HepG2 (cell line): ENCODE measurements around the gene SLC25A22. TPM values are rescaled to one million over a fixed set of nuclear protein-coding genes. Genes with fewer than 3 reads are reported as not detected.

ENCODE experiments used
- AHR ChIP-seq: IDR thresholded peaks from 2 replicates; pipeline ENCODE4 v1.6.1; 2018; ENCODE audit warnings: missing genetic modification reagents, missing compliant biosample characterization
- ARHGAP35 ChIP-seq: sonication (generic); formaldehyde crosslinking; IDR thresholded peaks from 2 replicates; pipeline ENCODE4 v1.9.0; 2022; ENCODE audit warnings: mild to moderate bottlenecking, inconsistent platforms, moderate library complexity, missing genetic modification reagents, borderline replicate concordance
- BHLHE40 ChIP-seq: IDR thresholded peaks from 2 replicates; pipeline ENCODE4 v1.6.1; 2011; ENCODE audit warnings: low read length, improper control_type of control experiment
- CBX2 ChIP-seq, 2 experiments: fragments of 200-600 bp in 1 of 2; sonication (generic); formaldehyde crosslinking in 1 of 2; IDR thresholded peaks; 2 replicates each; pipeline versions ENCODE4 v1.7.0 to v1.8.1; 2018 to 2022; ENCODE audit warnings: low read depth in 2 of 2, low read length in 1 of 2, mild to moderate bottlenecking in 1 of 2, missing genetic modification reagents in 1 of 2
- DDIT3 ChIP-seq: sonication (generic); formaldehyde crosslinking; IDR thresholded peaks from 2 replicates; pipeline ENCODE4 v1.4.0; 2020; ENCODE audit warnings: mild to moderate bottlenecking, missing genetic modification reagents
- FOXK1 ChIP-seq: sonication (generic); formaldehyde crosslinking; IDR thresholded peaks from 2 replicates; pipeline ENCODE4 v1.4.0; 2020; ENCODE audit warnings: low read depth, missing genetic modification reagents, borderline replicate concordance
- HBP1 ChIP-seq: IDR thresholded peaks from 2 replicates; pipeline ENCODE4 v1.6.1; 2016; ENCODE audit warnings: low read depth, control low read depth
- HNF4A ChIP-seq: sonication (generic); formaldehyde crosslinking; IDR thresholded peaks from 2 replicates; pipeline ENCODE4 v1.4.0; 2020; ENCODE audit warnings: missing genetic modification reagents
- HNRNPUL1 ChIP-seq: fragments of 200-400 bp; formaldehyde crosslinking; IDR thresholded peaks from 2 replicates; pipeline ENCODE4 v1.6.1; 2017; ENCODE audit warnings: low read depth, mild to moderate bottlenecking, low read length, moderate library complexity
- IKZF1 ChIP-seq: fragments of 450-650 bp; IDR thresholded peaks from 2 replicates; pipeline ENCODE4 v1.7.1; 2016
- KLF6 ChIP-seq: IDR thresholded peaks from 2 replicates; pipeline ENCODE4 v1.8.0; 2016; ENCODE audit warnings: missing biosample characterization, missing genetic modification reagents
- NR2C2 ChIP-seq: sonication (generic); formaldehyde crosslinking; IDR thresholded peaks from 2 replicates; pipeline ENCODE4 v1.4.0; 2020; ENCODE audit warnings: missing genetic modification reagents, mild to moderate bottlenecking, moderate library complexity, borderline replicate concordance
- POLR2AphosphoS2 ChIP-seq: IDR thresholded peaks from 2 replicates; pipeline ENCODE4 v1.6.1; 2011; ENCODE audit warnings: low read depth, low read length, improper control_type of control experiment
- RAD21 ChIP-seq: fragments of 450-650 bp; formaldehyde crosslinking; IDR thresholded peaks from 2 replicates; pipeline ENCODE4 v1.5.0; 2020; ENCODE audit warnings: mild to moderate bottlenecking
- RORA ChIP-seq: sonication (generic); formaldehyde crosslinking; IDR thresholded peaks from 2 replicates; pipeline ENCODE4 v1.5.0; 2020; ENCODE audit warnings: mild to moderate bottlenecking, missing genetic modification reagents, moderate library complexity
- SOX13 ChIP-seq, 3 experiments: fragments of 450-650 bp in 1 of 3; sonication (generic) in 1 of 3; formaldehyde crosslinking in 1 of 3; IDR thresholded peaks in 2 of 3; conservative IDR thresholded peaks in 1 of 3; 2 replicates each; pipeline versions ENCODE4 v1.5.0 to v1.6.1; 2016 to 2020; ENCODE audit warnings: antibody characterized with exemption in 1 of 3, mild to moderate bottlenecking in 1 of 3, missing compliant biosample characterization in 1 of 3, missing genetic modification reagents in 1 of 3, moderate library complexity in 1 of 3
- YY1 ChIP-seq: IDR thresholded peaks from 2 replicates; pipeline ENCODE4 v1.6.1; 2011; ENCODE audit warnings: low read length, low read depth, moderate library complexity, mild to moderate bottlenecking; ENCODE audit not compliant: insufficient read depth, insufficient replicate concordance
- ZNF292 ChIP-seq: sonication (generic); formaldehyde crosslinking; IDR thresholded peaks from 2 replicates; pipeline ENCODE4 v1.8.1; 2022; ENCODE audit warnings: mild to moderate bottlenecking, low read depth, missing genetic modification reagents, borderline replicate concordance
- ZNF501 ChIP-seq: sonication (generic); formaldehyde crosslinking; IDR thresholded peaks from 2 replicates; pipeline ENCODE4 v1.5.1; 2020; ENCODE audit warnings: mild to moderate bottlenecking, moderate library complexity, missing genetic modification reagents
- ZNF674 ChIP-seq: sonication (generic); formaldehyde crosslinking; IDR thresholded peaks from 2 replicates; pipeline ENCODE4 v1.5.0; 2020; ENCODE audit warnings: low read depth, mild to moderate bottlenecking, missing genetic modification reagents
- ZNF775 ChIP-seq: sonication (generic); formaldehyde crosslinking; IDR thresholded peaks from 2 replicates; pipeline ENCODE4 v1.4.0; 2020; ENCODE audit warnings: missing genetic modification reagents, mild to moderate bottlenecking, moderate library complexity, borderline replicate concordance
- ZNF784 ChIP-seq: sonication (generic); formaldehyde crosslinking; IDR thresholded peaks from 2 replicates; pipeline ENCODE4 v1.5.1; 2020; ENCODE audit warnings: missing genetic modification reagents, mild to moderate bottlenecking, borderline replicate concordance
- ZSCAN25 ChIP-seq: sonication (generic); formaldehyde crosslinking; IDR thresholded peaks from 2 replicates; pipeline ENCODE4 v1.8.0; 2022; ENCODE audit warnings: mild to moderate bottlenecking, missing genetic modification reagents
- ZXDC ChIP-seq: sonication (generic); formaldehyde crosslinking; IDR thresholded peaks from 2 replicates; pipeline ENCODE4 v1.5.0; 2020; ENCODE audit warnings: mild to moderate bottlenecking, missing genetic modification reagents
- polyA plus RNA-seq, 8 experiments: library from polyadenylated mRNA; depleted of rRNA in 3 of 8; stranded (reverse) in 7 of 8; unstranded in 1 of 8; fragments of >200 nt; fragmentation: Illumina TruSeq in 4 of 8; extraction: Trizol in 4 of 8; gene quantifications; 2 replicates each; pipeline versions ENCODE4 v1.2.1 to v1.2.3, GENCODE V29; 2011 to 2016; ENCODE audit warnings: low read depth in 4 of 8, missing spikeins in 1 of 8, mixed read lengths in 1 of 8; ENCODE audit not compliant: insufficient read depth in 1 of 8
- total RNA-seq, 5 experiments: library from RNA; depleted of rRNA; stranded (reverse); fragments of >200 nt; fragmentation: Illumina TruSeq; extraction: Trizol; gene quantifications; 2 replicates each; pipeline ENCODE4 v1.2.3, GENCODE V29; 2016; ENCODE audit warnings: low read depth in 1 of 5

The SLC25A22 gene
- total and polyA plus RNA-seq, 2 of the 13 experiments (the other 11 are each of a cell fraction or from before 2014, with no cell fraction given): 12.4 to 19.2 TPM

- TF ChIP-seq HBP1 (CRISPR knock-in tag) (peak; percentile 21; the same call in 1 of the 2 replicates), AHR (no peak), NR2C2 (CRISPR knock-in tag) (peak; percentile 41; the same call in 1 of the 2 replicates), FOXK1 (CRISPR knock-in tag) (no peak), SOX13 (IDR thresholded peaks at IDR 0.05) (no peak), SOX13 (CRISPR knock-in tag; conservative IDR thresholded peaks at IDR 0.05 in 1 of 2, IDR thresholded peaks at IDR 0.05 in 1 of 2) (peak in 1 of 2 experiments; percentile 77; a peak in 1 of 4 replicates), HNRNPUL1 (no peak), HNF4A (no peak), RORA (CRISPR knock-in tag) (no peak), ZNF775 (CRISPR knock-in tag) (no peak), DDIT3 (CRISPR knock-in tag) (no peak), KLF6 (CRISPR knock-in tag) (peak; percentile 65; the same call in 1 of the 2 replicates), ZNF501 (CRISPR knock-in tag) (no peak), IKZF1 (no peak), YY1 (peak; percentile 83), CBX2 (IDR thresholded peaks at IDR 0.05; ENCODE audit: low read depth, low read length) (no peak), CBX2 (CRISPR knock-in tag; IDR thresholded peaks at IDR 0.05; ENCODE audit: low read depth) (no peak), ZSCAN25 (CRISPR knock-in tag) (peak; percentile 54; the same call in 1 of the 2 replicates), POLR2AphosphoS2 (peak; percentile 77; the same call in 1 of the 2 replicates), ZXDC (CRISPR knock-in tag) (peak; percentile 56; the same call in 1 of the 2 replicates), BHLHE40 (peak; percentile 92), ZNF292 (CRISPR knock-in tag) (no peak), ZNF674 (CRISPR knock-in tag) (no peak; the same call in 1 of the 2 replicates), ZNF784 (CRISPR knock-in tag) (no peak; the same call in 1 of the 2 replicates), RAD21 (peak; percentile 69), ARHGAP35 (CRISPR knock-in tag) (peak; percentile 38; the same call in 1 of the 2 replicates)
Measured at GRCh38 chr11:842370-843002, 44.4 kb upstream of the SLC25A22 start, which contains the start of the genes POLR2L and TSPAN4 (continued).
